DOHH2 (cell line): ENCODE data around the gene TFAM.

ENCODE experiments used
- H3F3A ChIP-seq: fragments of 200-600 bp; sonication (generic), shearing (Covaris generic); 2 replicates; pipeline ENCODE4 v1.6.0; 2016; ENCODE audit warnings: antibody characterized with exemption, mild to moderate bottlenecking; ENCODE audit not compliant: control insufficient read depth, insufficient read depth
- H3K27ac ChIP-seq: fragments of 200-600 bp; sonication (generic); 2 replicates; pipeline ENCODE4 v1.5.1; 2014; ENCODE audit warnings: low read depth, mild to moderate bottlenecking, low read length, moderate library complexity
- H3K27me3 ChIP-seq: fragments of 200-600 bp; sonication (generic); 2 replicates; pipeline ENCODE4 v1.6.1; 2014; ENCODE audit warnings: mild to moderate bottlenecking, low read length, mixed read lengths; ENCODE audit not compliant: control insufficient read depth
- H3K36me3 ChIP-seq: fragments of 200-600 bp; sonication (generic); 2 replicates; pipeline ENCODE4 v1.6.1; 2014; ENCODE audit warnings: mild to moderate bottlenecking, low read length, moderate library complexity, mixed read lengths; ENCODE audit not compliant: control insufficient read depth
- H3K4me1 ChIP-seq: fragments of 200-600 bp; sonication (generic); 2 replicates; pipeline ENCODE4 v1.6.1; 2014; ENCODE audit warnings: mild to moderate bottlenecking, low read length, mixed read lengths; ENCODE audit not compliant: control insufficient read depth
- H3K4me2 ChIP-seq: fragments of 200-600 bp; sonication (generic); 2 replicates; pipeline ENCODE4 v1.6.0; 2014; ENCODE audit warnings: mild to moderate bottlenecking, low read length, moderate library complexity
- H3K4me3 ChIP-seq: fragments of 200-600 bp; sonication (generic); 2 replicates; pipeline ENCODE4 v1.5.1; 2014; ENCODE audit warnings: mild to moderate bottlenecking, low read length, mixed read lengths
- H3K79me2 ChIP-seq: fragments of 200-600 bp; sonication (generic); 2 replicates; pipeline ENCODE4 v1.6.1; 2014; ENCODE audit warnings: mild to moderate bottlenecking, low read length, mixed read lengths; ENCODE audit not compliant: control insufficient read depth
- H3K9me2 ChIP-seq: fragments of 200-600 bp; sonication (generic); replicated peaks from 2 replicates; pipeline ENCODE4 v1.6.1; 2014; ENCODE audit warnings: mild to moderate bottlenecking, low read length, mixed read lengths; ENCODE audit not compliant: control insufficient read depth
- H3K9me3 ChIP-seq: fragments of 200-600 bp; sonication (generic); 2 replicates; pipeline ENCODE4 v1.6.1; 2014; ENCODE audit warnings: antibody characterized with exemption, low read length, mixed read lengths; ENCODE audit not compliant: control insufficient read depth, insufficient read depth
- H4K20me1 ChIP-seq: fragments of 200-600 bp; sonication (generic); 2 replicates; pipeline ENCODE4 v1.6.0; 2014; ENCODE audit warnings: low read depth, mild to moderate bottlenecking, antibody characterized with exemption, low read length, moderate library complexity; ENCODE audit not compliant: control insufficient read depth, insufficient read depth
- EZH2phosphoT487 ChIP-seq: fragments of 200-600 bp; sonication (generic); IDR thresholded peaks from 2 replicates; pipeline ENCODE4 v1.6.1; 2017; ENCODE audit warnings: borderline replicate concordance, mild to moderate bottlenecking, antibody characterized with exemption, low read length, moderate library complexity, mixed read lengths
- TF ChIP-seq, protein P1 (sequence below): fragments of 200-600 bp; sonication (generic); IDR thresholded peaks from one replicate; pipeline ENCODE4 v1.5.1; 2014; ENCODE audit warnings: antibody characterized with exemption, mild to moderate bottlenecking, low read depth, low read length; ENCODE audit not compliant: poor library complexity, severe bottlenecking

TFAM gene

DNA sequence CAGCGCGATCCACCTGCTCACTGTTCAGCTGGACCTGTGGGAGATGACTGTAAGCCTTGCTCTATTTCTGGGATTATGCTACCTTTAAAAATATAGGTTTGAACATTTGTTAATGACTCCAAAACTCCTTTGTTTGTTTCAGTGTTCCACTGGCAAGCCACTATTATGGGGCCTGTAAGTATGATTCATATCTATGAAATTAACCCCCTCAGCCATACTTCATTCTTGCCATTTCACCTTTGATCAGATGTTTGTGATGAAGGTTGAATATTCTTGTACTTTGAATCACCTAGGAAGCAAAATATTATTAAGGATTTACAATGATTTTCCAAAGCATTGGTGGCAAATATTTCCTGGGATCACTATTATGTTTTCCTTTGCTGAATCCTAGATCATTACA lies 23.9 kb upstream of the TFAM start:
- Histone ChIP-seq H3K36me3 (peaks cover 8% of the 10 kb centered on the region), H3K79me2 (peaks cover 5% of the 10 kb centered on the region), H3K27me3 (no peaks in the 10 kb centered on the region), H3K4me3 (no peak overlapping the region), H3K4me1 (peaks cover 6% of the 10 kb centered on the region), H3K9me3 (no peaks in the 10 kb centered on the region), H3K9me2 (no peaks in the 10 kb centered on the region), H3K4me2 (no peak overlapping the region), H4K20me1 (no peaks in the 10 kb centered on the region), H3F3A (no peaks in the 10 kb centered on the region; the same call in 1 of the 2 replicates), H3K27ac (no peak overlapping the region)
- TF ChIP-seq EZH2phosphoT487: no peak
- TF ChIP-seq, protein P1, sequence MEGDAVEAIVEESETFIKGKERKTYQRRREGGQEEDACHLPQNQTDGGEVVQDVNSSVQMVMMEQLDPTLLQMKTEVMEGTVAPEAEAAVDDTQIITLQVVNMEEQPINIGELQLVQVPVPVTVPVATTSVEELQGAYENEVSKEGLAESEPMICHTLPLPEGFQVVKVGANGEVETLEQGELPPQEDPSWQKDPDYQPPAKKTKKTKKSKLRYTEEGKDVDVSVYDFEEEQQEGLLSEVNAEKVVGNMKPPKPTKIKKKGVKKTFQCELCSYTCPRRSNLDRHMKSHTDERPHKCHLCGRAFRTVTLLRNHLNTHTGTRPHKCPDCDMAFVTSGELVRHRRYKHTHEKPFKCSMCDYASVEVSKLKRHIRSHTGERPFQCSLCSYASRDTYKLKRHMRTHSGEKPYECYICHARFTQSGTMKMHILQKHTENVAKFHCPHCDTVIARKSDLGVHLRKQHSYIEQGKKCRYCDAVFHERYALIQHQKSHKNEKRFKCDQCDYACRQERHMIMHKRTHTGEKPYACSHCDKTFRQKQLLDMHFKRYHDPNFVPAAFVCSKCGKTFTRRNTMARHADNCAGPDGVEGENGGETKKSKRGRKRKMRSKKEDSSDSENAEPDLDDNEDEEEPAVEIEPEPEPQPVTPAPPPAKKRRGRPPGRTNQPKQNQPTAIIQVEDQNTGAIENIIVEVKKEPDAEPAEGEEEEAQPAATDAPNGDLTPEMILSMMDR: no peak

GRCh38 chr10:58362027-58362789 lies 23.0 kb upstream of the TFAM start:
- no peak overlapping the region for H3K4me3 ChIP-seq
- no peaks in the 10 kb centered on the region; the same call in 1 of the 2 replicates for H3F3A ChIP-seq
- H3K4me2 ChIP-seq: no peak overlapping the region
- H3K9me2 ChIP-seq: no peaks in the 10 kb centered on the region
- peaks cover 8% of the 10 kb centered on the region for H3K36me3 ChIP-seq
- TF ChIP-seq, protein P1: no peak
- TF ChIP-seq EZH2phosphoT487: no peak
- H3K4me1 ChIP-seq: peaks cover 6% of the 10 kb centered on the region
- no peak overlapping the region for H3K27ac ChIP-seq
- H3K9me3 ChIP-seq: no peaks in the 10 kb centered on the region
- no peaks in the 10 kb centered on the region for H3K79me2 ChIP-seq
- no peaks in the 10 kb centered on the region for H4K20me1 ChIP-seq
- H3K27me3 ChIP-seq: no peaks in the 10 kb centered on the region

- H3K9me2 ChIP-seq: no peaks in the 10 kb centered on the region
- TF ChIP-seq, protein P1: no peak
- no peak for TF ChIP-seq EZH2phosphoT487
- H3K4me3 ChIP-seq: no peak overlapping the region
- H3K79me2 ChIP-seq: no peaks in the 10 kb centered on the region
- H3K27me3 ChIP-seq: no peaks in the 10 kb centered on the region
- no peaks in the 10 kb centered on the region; the same call in 1 of the 2 replicates for H3F3A ChIP-seq
- H3K27ac ChIP-seq: no peak overlapping the region
- H3K4me2 ChIP-seq: no peak overlapping the region
- H3K4me1 ChIP-seq: no peaks in the 10 kb centered on the region
- no peaks in the 10 kb centered on the region for H4K20me1 ChIP-seq
- H3K36me3 ChIP-seq: peaks cover 4% of the 10 kb centered on the region; the same call in 1 of the 2 replicates
- no peaks in the 10 kb centered on the region for H3K9me3 ChIP-seq
Measured at GRCh38 chr10:58367069-58367468, 18.1 kb upstream of the TFAM start.
